ENCODE measurements around the gene TRMU. TPM values are rescaled to one million over a fixed set of nuclear protein-coding genes. Genes with fewer than 3 reads are reported as not detected.

Gene TRMU
- total and polyA plus RNA-seq, 4 donors: 24.1 to 42.3 (median 34.0) TPM

- no peak for TF ChIP-seq CTCF (IDR thresholded peaks at IDR 0.05; ENCODE audit: control extremely low read depth, extremely low read depth)
- DNase-seq (no peak), ATAC-seq (ENCODE audit: insufficient read depth, low FRiP score) (no peak)
- peaks cover 0 to 2% (median 0%) of the 10 kb centered on the region in 4 donors for H3K36me3 ChIP-seq (ENCODE audit: control insufficient read depth in 4 of 4, insufficient read depth in 4 of 4, low read length in 4 of 4)
- H3K9me3 ChIP-seq (ENCODE audit: control insufficient read depth in 4 of 4, insufficient read depth in 3 of 4, low read length in 3 of 4): no peaks in the 10 kb centered on the region
- no peak overlapping the region for H3K9ac ChIP-seq (ENCODE audit: insufficient read depth in 1 of 2, low read length in 2 of 2)
- no peak overlapping the region for H3K4me3 ChIP-seq
- H3K4me1 ChIP-seq (ENCODE audit: control insufficient read depth in 5 of 5, insufficient read depth in 5 of 5, low read length in 5 of 5): no peaks in the 10 kb centered on the region
- no peak overlapping the region for H3K27ac ChIP-seq (ENCODE audit: low read depth in 1 of 2, low read length in 1 of 2)
- WGBS, 2 donors: 86 to 89% methylated on average over 8 of the region's 8 CpGs
- no peaks in the 10 kb centered on the region for H3K27me3 ChIP-seq (ENCODE audit: control insufficient read depth in 3 of 3, insufficient read depth in 3 of 3, low read length in 2 of 3)
Observed at GRCh38 chr22:46406349-46406748, 70.8 kb downstream of the TRMU start.

- Histone ChIP-seq H3K9ac (ENCODE audit: insufficient read depth in 1 of 2, low read length in 2 of 2) (no peak overlapping the region), H3K27ac (ENCODE audit: low read depth in 1 of 2, low read length in 1 of 2) (no peak overlapping the region), H3K4me3 (no peak overlapping the region), H3K27me3 (ENCODE audit: control insufficient read depth in 3 of 3, insufficient read depth in 3 of 3, low read length in 2 of 3) (no peaks in the 10 kb centered on the region), H3K4me1 (ENCODE audit: control insufficient read depth in 5 of 5, insufficient read depth in 5 of 5, low read length in 5 of 5) (no peaks in the 10 kb centered on the region), H3K36me3 (ENCODE audit: control insufficient read depth in 4 of 4, insufficient read depth in 4 of 4, low read length in 4 of 4) (peaks cover 0 to 2% (median 0%) of the 10 kb centered on the region in 4 donors), H3K9me3 (ENCODE audit: control insufficient read depth in 4 of 4, insufficient read depth in 3 of 4, low read length in 3 of 4) (no peaks in the 10 kb centered on the region)
- DNase-seq (no peak), ATAC-seq (ENCODE audit: insufficient read depth, low FRiP score) (no peak)
- no peak for TF ChIP-seq CTCF (IDR thresholded peaks at IDR 0.05; ENCODE audit: control extremely low read depth, extremely low read depth)
- WGBS, 2 donors: 89 to 90% methylated on average over 15 of the region's 15 CpGs
Observed at GRCh38 chr22:46406791-46407190, 71.3 kb downstream of the TRMU start.

Other genes starting within 250 kb of the TRMU start
- 10 to 100 TPM; 17.0 to 18.1 TPM for gene PPARA, start 185.2 kb upstream of the TRMU start, total RNA-seq
- gene PPARA, start 185.2 kb upstream of the TRMU start, polyA plus RNA-seq: 1 to 10 TPM; 4.4 to 5.0 TPM
- 10 to 100 TPM in 1 of 2 donors, 1 to 10 TPM in 1; 8.9 to 17.2 TPM for gene CDPF1, start 85.4 kb upstream of the TRMU start, total RNA-seq
- gene CDPF1, start 85.4 kb upstream of the TRMU start, polyA plus RNA-seq: 10 to 100 TPM; 11.6 to 13.2 TPM
- under 1 TPM; 0.03 to 0.06 TPM for gene PKDREJ, start 72.4 kb upstream of the TRMU start, total RNA-seq
- under 1 TPM; 0.02 TPM for gene PKDREJ, start 72.4 kb upstream of the TRMU start, polyA plus RNA-seq
- gene TTC38, start 67.7 kb upstream of the TRMU start, total RNA-seq: 10 to 100 TPM; 32.2 to 33.9 TPM
- gene TTC38, start 67.7 kb upstream of the TRMU start, polyA plus RNA-seq: 10 to 100 TPM; 14.8 to 24.9 TPM
- gene GTSE1, start 38.8 kb upstream of the TRMU start, total RNA-seq: 1 to 10 TPM; 1.0 to 2.3 TPM
- 1 to 10 TPM; 1.2 to 1.3 TPM for gene GTSE1, start 38.8 kb upstream of the TRMU start, polyA plus RNA-seq
- gene CELSR1, start 201.9 kb downstream of the TRMU start, total RNA-seq: 10 to 100 TPM; 36.1 to 65.9 TPM
- 10 to 100 TPM; 14.0 to 29.3 TPM for gene CELSR1, start 201.9 kb downstream of the TRMU start, polyA plus RNA-seq

Data from lung (tissue), 12 donors.